Pancreas (tissue), 10 donors: Measurements from ENCODE around the gene RIMBP2. TPM values are rescaled to one million over a fixed set of nuclear protein-coding genes. Genes with fewer than 3 reads are reported as not detected.

Experiments
- ATAC-seq, 4 donors: fragments of 200-7000 bp; cut with Tn5 transposase; one replicate each; pipeline versions ENCODE4 v1.8.0 to v1.9.1; 2020; ENCODE audit warnings: mild to moderate bottlenecking in 4 of 4, moderate library complexity in 4 of 4
- DNase-seq, 6 donors: peaks; one replicate each; pipeline ENCODE4 v3.0.0-alpha.2; 2020
- FAIRE-seq: peaks from 2 replicates; lab custom pipeline; 2012; peaks lifted over from hg19 to GRCh38; lab: Jason Lieb, UNC
- H3K27ac ChIP-seq, 4 donors: fragments of 200-600 bp; sonication (generic); 1 replicate in 3 of 4; 2 replicates in 1 of 4; pipeline versions ENCODE4 v1.5.0 to v1.8.0; 2020
- H3K27me3 ChIP-seq, 4 donors: fragments of 200-600 bp; one replicate each; pipeline ENCODE4 v1.8.0; 2021
- H3K36me3 ChIP-seq, 3 donors: fragments of 200-600 bp; sonication (generic) in 1 of 3; one replicate each; pipeline versions ENCODE4 v1.5.0 to v1.8.0; 2020 to 2021
- H3K4me1 ChIP-seq, 3 donors: fragments of 200-600 bp; one replicate each; pipeline ENCODE4 v1.8.0; 2021
- H3K4me3 ChIP-seq, 4 donors: fragments of 200-600 bp; sonication (generic) in 2 of 4; one replicate each; pipeline versions ENCODE4 v1.5.0 to v1.8.0; 2020 to 2021
- H3K9me3 ChIP-seq, 4 donors: fragments of 200-600 bp; one replicate each; pipeline ENCODE4 v1.8.0; 2021
- WGBS, 2 donors: extraction: QIAGEN DNeasy Blood & Tissue Kit; methylation state at CpG; one replicate each; pipeline ENCODE4 v1.1.7; 2013; 5-methylcytosine and 5-hydroxymethylcytosine counted together
- intact Hi-C, 3 donors: fragments of 100-400 bp; cut with DNase I; formaldehyde crosslinking; loops; one replicate each; pipeline versions ENCODE4 v1.11.1 to v1.14.2; 2022
- polyA plus RNA-seq, 2 donors: library from polyadenylated mRNA; stranded (reverse); fragments of 200-250 nt; gene quantifications; one replicate each; pipeline ENCODE4 v1.2.3, GENCODE V29; 2013
- total RNA-seq, 6 donors: library from RNA; stranded (reverse); fragmentation: NEBNext Ultra II Directional in 4 of 6; extraction: Animal tissue kit (Norgen Biotek cat#: 25700) in 4 of 6; gene quantifications; one replicate each; pipeline versions ENCODE4 v1.2.1 to v1.2.4, GENCODE V29; 2021 to 2023
- TF ChIP-seq, protein P1 (sequence below), 4 donors: fragments of 200-600 bp; sonication (generic) in 3 of 4; IDR thresholded peaks; one replicate each; pipeline versions ENCODE4 v1.5.0 to v1.8.0; 2021; ENCODE audit warnings: antibody characterized with exemption in 4 of 4
- donor health status: healthy with polysubstance abuse.
- donor health status: DM: no; HTN: no; CAD: no; lungs with moderate emphysema.
- donor health status: DM: no; HTN: no; CAD: no.
- donor health status: control.
- donor health status: control.
- donor health status: Bipolar disorder and iron deficiency.
- donor health status: DM: yes; HTN: yes; CAD: no.
- donor health status: DM: no; HTN: no; CAD: no.
- donor health status: DM: no; HTN: no; CAD: no.
- donor health status: DM: yes; HTN: yes; CAD: no.

RIMBP2 gene
- total and polyA plus RNA-seq, 8 donors, result 1.6 to 14.9 (median 3.9) TPM

DNA sequence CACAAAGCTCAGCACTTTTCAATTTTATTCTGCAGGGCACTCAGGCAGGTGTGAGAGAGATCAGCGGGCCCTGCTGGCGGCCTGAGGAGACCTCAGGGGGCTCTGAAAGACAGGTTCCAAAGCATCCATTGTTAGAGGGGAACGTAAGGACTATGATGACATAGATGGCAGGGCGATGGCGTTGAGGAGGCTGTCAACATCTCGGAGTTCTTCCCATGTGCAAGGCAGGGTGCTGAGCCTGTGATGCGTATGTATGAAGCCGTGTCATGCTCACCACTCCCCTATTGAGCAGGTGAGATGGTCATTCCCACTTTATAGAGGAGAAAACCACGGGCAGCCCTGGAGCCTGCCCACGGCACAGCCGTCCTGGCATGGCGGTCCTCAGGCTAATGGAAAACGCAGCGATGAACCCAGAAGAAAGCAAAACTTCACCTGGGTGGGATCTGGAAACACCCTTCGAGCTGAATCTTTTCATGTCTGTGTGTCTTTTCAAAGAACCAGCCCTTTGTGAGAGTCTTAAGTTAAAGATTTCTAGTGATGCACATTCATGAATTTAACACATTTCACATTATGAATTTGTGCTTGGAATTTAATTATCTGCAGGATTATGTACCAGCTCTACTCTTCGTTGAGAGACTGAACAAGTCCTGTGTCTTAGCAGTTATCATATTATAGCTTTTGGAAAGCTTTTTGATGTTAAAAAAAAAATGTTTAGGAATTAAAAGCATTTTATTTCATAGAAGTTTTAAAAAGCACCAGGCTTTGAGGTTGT is 64.7 kb downstream of the RIMBP2 start:
- no peak overlapping the region for H3K4me3 ChIP-seq
- no peaks in the 10 kb centered on the region for H3K4me1 ChIP-seq
- intact Hi-C loops, result no loop called here
- TF ChIP-seq, protein P1, sequence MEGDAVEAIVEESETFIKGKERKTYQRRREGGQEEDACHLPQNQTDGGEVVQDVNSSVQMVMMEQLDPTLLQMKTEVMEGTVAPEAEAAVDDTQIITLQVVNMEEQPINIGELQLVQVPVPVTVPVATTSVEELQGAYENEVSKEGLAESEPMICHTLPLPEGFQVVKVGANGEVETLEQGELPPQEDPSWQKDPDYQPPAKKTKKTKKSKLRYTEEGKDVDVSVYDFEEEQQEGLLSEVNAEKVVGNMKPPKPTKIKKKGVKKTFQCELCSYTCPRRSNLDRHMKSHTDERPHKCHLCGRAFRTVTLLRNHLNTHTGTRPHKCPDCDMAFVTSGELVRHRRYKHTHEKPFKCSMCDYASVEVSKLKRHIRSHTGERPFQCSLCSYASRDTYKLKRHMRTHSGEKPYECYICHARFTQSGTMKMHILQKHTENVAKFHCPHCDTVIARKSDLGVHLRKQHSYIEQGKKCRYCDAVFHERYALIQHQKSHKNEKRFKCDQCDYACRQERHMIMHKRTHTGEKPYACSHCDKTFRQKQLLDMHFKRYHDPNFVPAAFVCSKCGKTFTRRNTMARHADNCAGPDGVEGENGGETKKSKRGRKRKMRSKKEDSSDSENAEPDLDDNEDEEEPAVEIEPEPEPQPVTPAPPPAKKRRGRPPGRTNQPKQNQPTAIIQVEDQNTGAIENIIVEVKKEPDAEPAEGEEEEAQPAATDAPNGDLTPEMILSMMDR (IDR thresholded peaks at IDR 0.05), result no peak
- DNase-seq (no peak), ATAC-seq (no peak), FAIRE-seq (no peak)
- 74 to 81% methylated on average over 16 of the region's 16 CpGs for WGBS, 2 donors
- H3K9me3 ChIP-seq, result no peaks in the 10 kb centered on the region
- H3K27me3 ChIP-seq, result no peaks in the 10 kb centered on the region
- no peaks in the 10 kb centered on the region for H3K36me3 ChIP-seq
- H3K27ac ChIP-seq, result no peak overlapping the region

DNA sequence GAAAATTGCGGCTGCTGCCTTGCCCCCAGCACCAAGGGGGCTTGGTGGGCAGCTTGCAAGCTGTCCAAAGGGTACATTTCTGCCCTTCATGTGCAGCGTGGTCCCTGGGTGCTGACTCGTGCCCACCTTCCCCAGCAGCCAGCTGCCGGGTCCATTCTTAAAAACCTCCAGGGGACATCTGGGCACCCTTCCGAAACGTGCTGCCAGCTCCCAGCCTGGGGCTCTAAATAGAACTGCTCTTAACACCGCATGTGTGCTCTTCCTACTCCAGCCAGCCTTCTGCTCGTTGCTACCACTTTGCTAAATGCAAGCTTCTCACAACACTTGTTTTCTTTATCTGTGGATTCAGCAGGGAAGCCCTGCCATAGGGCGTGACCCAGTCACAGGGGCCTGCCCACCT is 66.0 kb downstream of the RIMBP2 start:
- TF ChIP-seq, protein P1 (IDR thresholded peaks at IDR 0.05), result no peak
- ATAC-seq, result no peak

DNA sequence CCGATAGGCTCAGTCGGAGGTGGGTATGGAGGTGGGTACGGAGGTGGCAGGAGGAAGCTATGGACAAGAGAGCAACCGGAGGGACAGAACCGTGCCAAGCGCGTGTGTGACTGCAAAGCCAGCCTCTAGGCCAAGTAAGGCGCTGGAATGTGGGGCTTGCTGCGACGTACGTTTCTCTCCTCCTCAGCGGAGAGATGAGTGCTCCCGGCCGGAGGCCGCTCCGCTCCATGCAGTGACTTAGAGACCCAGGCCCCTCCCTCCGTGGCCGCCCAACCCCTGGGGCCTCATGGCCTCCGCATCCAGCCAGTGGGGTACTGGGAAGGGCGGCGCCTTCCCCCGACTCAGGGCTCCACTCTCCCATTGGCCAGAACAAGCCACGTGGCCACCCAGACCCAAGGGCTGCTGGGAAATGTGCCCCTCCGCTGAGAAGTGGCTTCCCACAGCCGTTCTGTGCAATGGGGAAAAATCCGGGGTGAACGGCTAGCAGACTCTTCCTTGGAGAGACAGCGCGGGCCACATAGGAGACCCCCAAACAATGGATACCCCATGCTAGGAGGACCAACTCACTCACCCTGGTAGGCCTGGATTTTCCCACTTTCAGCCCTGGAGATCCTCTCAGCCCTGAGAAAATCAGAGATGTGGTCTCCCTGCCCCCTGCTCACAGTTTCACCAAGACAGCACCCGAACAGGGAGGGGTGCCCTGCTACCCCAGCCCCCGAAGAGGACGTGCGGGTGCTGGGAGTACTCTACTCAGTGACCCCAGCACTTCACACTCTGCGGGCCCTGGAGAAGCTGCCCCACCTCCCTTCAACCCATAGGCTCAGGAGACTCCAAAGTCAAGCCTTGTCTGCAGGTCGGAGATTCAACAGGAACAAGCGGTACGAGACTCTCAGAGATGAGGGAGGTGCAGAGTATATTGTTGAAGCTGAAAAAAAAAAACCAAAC is 66.7 kb downstream of the RIMBP2 start:
- Histone ChIP-seq H3K27ac (no peak overlapping the region), H3K4me1 (no peaks in the 10 kb centered on the region), H3K9me3 (no peaks in the 10 kb centered on the region), H3K27me3 (no peaks in the 10 kb centered on the region), H3K36me3 (no peaks in the 10 kb centered on the region), H3K4me3 (no peak overlapping the region)
- DNase-seq (no peak), ATAC-seq (no peak), FAIRE-seq (no peak)
- WGBS, 2 donors, result 84 to 89% methylated on average over 32 to 37 of the region's 37 CpGs
- TF ChIP-seq, protein P1 (IDR thresholded peaks at IDR 0.05), result no peak
- intact Hi-C loops, result no loop called here

More for the DNA sequence above, 66.0 kb downstream of the RIMBP2 start:
- H3K27me3 ChIP-seq, result no peaks in the 10 kb centered on the region
- no peak overlapping the region for H3K27ac ChIP-seq
- DNase-seq, result no peak
- H3K9me3 ChIP-seq, result no peaks in the 10 kb centered on the region
- FAIRE-seq, result no peak
- no peaks in the 10 kb centered on the region for H3K36me3 ChIP-seq
- 51 to 54% methylated on average over 9 of the region's 9 CpGs for WGBS, 2 donors
- intact Hi-C loops, result no loop called here
- H3K4me3 ChIP-seq, result no peak overlapping the region
- H3K4me1 ChIP-seq, result no peaks in the 10 kb centered on the region

- H3K36me3 ChIP-seq, result no peaks in the 10 kb centered on the region
- no peak overlapping the region for H3K27ac ChIP-seq
- TF ChIP-seq, protein P1 (IDR thresholded peaks at IDR 0.05), result no peak
- no peak for DNase-seq
- no peaks in the 10 kb centered on the region for H3K27me3 ChIP-seq
- intact Hi-C loops, result no loop called here
- H3K4me1 ChIP-seq, result no peaks in the 10 kb centered on the region
- 60 to 74% methylated on average over 13 of the region's 13 CpGs for WGBS, 2 donors
- no peaks in the 10 kb centered on the region for H3K9me3 ChIP-seq
- no peak overlapping the region for H3K4me3 ChIP-seq
- no peak for ATAC-seq
- no peak for FAIRE-seq
Observed at GRCh38 chr12:130647814-130648213, 68.3 kb downstream of the RIMBP2 start.
